ENCODE measurements around the gene SPEF2.

SPEF2 gene

GRCh38 chr5:35804201-35804653 lies 186.6 kb downstream of the SPEF2 start:
- H3K36me3 ChIP-seq (replicated peaks), result no peaks in the 10 kb centered on the region
- TF ChIP-seq CTCF (IDR thresholded peaks at IDR 0.05; ENCODE audit: low read depth, low read length, missing control alignments), result no peak
- in situ Hi-C loops (cut with HindIII; ENCODE audit: low pct_ligation_motif_present, low sequenced_read_pairs), result no loop called here
- no peak overlapping the region for H3K27ac ChIP-seq
- H3K4me3 ChIP-seq (ENCODE audit: low read depth, low read length), result no peak overlapping the region
- DNase-seq, result no peak
- H3K27me3 ChIP-seq (replicated peaks), result no peaks in the 10 kb centered on the region

DNA sequence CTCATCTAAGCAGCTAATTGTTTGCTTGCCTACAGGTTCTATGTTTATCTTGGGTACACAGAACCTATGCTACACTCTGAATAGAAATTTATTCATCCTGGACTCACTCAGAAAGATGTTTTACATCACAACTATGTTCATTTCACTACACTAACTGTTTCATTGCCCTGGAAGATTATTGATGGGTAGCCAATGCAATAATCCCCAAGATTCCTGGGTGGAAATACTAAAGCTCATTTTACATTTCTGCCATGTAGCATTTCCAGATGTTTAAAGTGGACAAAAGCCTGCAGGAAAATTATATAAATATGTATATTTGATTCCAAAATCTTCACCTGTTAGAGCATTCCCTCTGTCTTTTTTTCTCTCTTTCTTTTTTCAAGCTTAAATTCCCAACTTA lies 187.2 kb downstream of the SPEF2 start:
- no peak overlapping the region for H3K27ac ChIP-seq
- H3K4me3 ChIP-seq (ENCODE audit: low read depth, low read length), result no peak overlapping the region
- no peaks in the 10 kb centered on the region for H3K36me3 ChIP-seq (replicated peaks)
- no peaks in the 10 kb centered on the region for H3K27me3 ChIP-seq (replicated peaks)
- no peak for TF ChIP-seq CTCF (IDR thresholded peaks at IDR 0.05; ENCODE audit: low read depth, low read length, missing control alignments)
- in situ Hi-C loops (cut with HindIII; ENCODE audit: low pct_ligation_motif_present, low sequenced_read_pairs), result no loop called here
- DNase-seq, result no peak

DNA sequence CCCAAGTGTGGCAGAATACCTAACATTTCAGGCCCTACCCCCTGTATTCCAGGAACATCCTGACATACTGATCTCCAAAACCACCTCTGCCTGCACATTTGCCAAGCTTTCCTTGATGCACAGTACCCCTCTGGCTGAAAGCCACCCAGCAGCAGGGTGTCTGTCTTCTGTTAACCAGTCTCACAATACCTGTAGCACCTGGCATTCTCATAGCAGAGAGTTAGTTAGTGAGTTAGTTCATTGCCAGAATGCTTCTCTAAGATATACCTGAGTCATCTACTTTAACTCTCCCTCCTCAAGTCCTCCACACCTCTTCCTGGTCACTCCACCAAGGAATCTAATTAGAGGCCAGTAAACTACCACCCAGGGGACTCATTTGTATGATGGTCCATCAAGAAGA lies 192.9 kb downstream of the SPEF2 start:
- no peaks in the 10 kb centered on the region for H3K36me3 ChIP-seq (replicated peaks)
- H3K27ac ChIP-seq, result no peak overlapping the region
- in situ Hi-C loops (cut with HindIII; ENCODE audit: low pct_ligation_motif_present, low sequenced_read_pairs), result no loop called here

DNA sequence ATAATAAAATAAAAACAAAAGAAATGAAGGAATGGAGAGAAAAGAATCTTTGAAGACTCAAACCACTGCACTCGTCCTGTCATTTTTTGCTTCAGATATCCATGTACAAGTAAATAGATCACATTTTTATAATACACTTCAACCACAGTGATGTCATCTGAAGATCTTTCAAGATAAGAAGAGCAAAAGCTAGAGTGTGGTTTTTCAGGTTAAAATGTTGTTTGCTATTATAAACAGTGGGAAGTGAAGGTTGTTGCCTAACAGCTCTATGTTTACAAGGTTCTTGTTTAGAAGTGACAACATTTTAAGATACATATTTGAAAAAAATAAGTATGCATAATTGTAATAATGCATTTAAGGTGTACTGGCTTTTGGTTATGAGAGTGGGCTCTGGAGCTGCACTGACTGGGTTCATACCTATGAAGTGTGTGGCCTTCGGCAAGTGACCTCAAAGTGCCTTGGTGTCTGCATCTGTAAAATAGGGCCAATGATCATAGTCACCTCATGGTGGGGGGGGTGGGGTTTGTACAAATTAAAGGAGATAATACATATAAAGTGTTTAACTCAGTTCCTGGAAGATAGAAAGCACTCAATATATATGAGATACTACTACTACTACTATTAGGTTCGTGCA lies 193.6 kb downstream of the SPEF2 start:
- Histone ChIP-seq H3K27ac (no peak overlapping the region), H3K36me3 (replicated peaks) (no peaks in the 10 kb centered on the region), H3K4me3 (ENCODE audit: low read depth, low read length) (no peak overlapping the region), H3K27me3 (replicated peaks) (no peaks in the 10 kb centered on the region)
- in situ Hi-C loops (cut with HindIII; ENCODE audit: low pct_ligation_motif_present, low sequenced_read_pairs), result no loop called here
- no peak for DNase-seq
- no peak for TF ChIP-seq CTCF (IDR thresholded peaks at IDR 0.05; ENCODE audit: low read depth, low read length, missing control alignments)

More for the DNA sequence above, 192.9 kb downstream of the SPEF2 start:
- no peaks in the 10 kb centered on the region for H3K27me3 ChIP-seq (replicated peaks)
- no peak for DNase-seq
- H3K4me3 ChIP-seq (ENCODE audit: low read depth, low read length), result no peak overlapping the region
- no peak for TF ChIP-seq CTCF (IDR thresholded peaks at IDR 0.05; ENCODE audit: low read depth, low read length, missing control alignments)

GRCh38 chr5:35813521-35813920 lies 195.9 kb downstream of the SPEF2 start:
- in situ Hi-C loops (cut with HindIII; ENCODE audit: low pct_ligation_motif_present, low sequenced_read_pairs), result no loop called here
- TF ChIP-seq CTCF (IDR thresholded peaks at IDR 0.05; ENCODE audit: low read depth, low read length, missing control alignments), result no peak
- DNase-seq, result no peak
- no peaks in the 10 kb centered on the region for H3K27me3 ChIP-seq (replicated peaks)
- H3K36me3 ChIP-seq (replicated peaks), result no peaks in the 10 kb centered on the region
- H3K27ac ChIP-seq, result no peak overlapping the region
- no peak overlapping the region for H3K4me3 ChIP-seq (ENCODE audit: low read depth, low read length)

All from brain microvascular endothelial cell (primary cell).